ENCODE measurements around the gene SLC6A6. TPM values are rescaled to one million over a fixed set of nuclear protein-coding genes. Genes with fewer than 3 reads are reported as not detected.

Gene SLC6A6
- total RNA-seq (2022; extraction: Qiagen RNA extraction), result 71.4 to 97.2 TPM (median 92.2 TPM) in 5 replicates

GRCh38 chr3:14402304-14402811, at the start of gene SLC6A6:
Gene SLC6A6 (plus strand): TSS chr3:14402606. CDS start chr3:14443635, 41,029 bp downstream.

Other genes starting within 250 kb of the SLC6A6 start
- 27.1 to 35.0 TPM (median 31.8 TPM) in 5 replicates for gene XPC, start 224.0 kb upstream of the SLC6A6 start, total RNA-seq (2022; extraction: Qiagen RNA extraction)
- gene LSM3, start 223.8 kb upstream of the SLC6A6 start, total RNA-seq (2022; extraction: Qiagen RNA extraction), result 19.4 to 27.9 TPM (median 20.5 TPM) in 5 replicates
- gene GRIP2, start 137.7 kb downstream of the SLC6A6 start, total RNA-seq (2022; extraction: Qiagen RNA extraction), result 1.1 to 2.2 TPM (median 1.9 TPM) in 5 replicates
- 10.6 to 16.6 TPM (median 11.5 TPM) in 5 replicates for gene CCDC174, start 249.2 kb downstream of the SLC6A6 start, total RNA-seq (2022; extraction: Qiagen RNA extraction)